ENCODE results near the gene CXCR5.
"Not testable (repeated sequence)": the region's sequence is repeated elsewhere in the genome, so short reads cannot be mapped to it uniquely, and the experiment has no call there.

CXCR5 gene, protein sequence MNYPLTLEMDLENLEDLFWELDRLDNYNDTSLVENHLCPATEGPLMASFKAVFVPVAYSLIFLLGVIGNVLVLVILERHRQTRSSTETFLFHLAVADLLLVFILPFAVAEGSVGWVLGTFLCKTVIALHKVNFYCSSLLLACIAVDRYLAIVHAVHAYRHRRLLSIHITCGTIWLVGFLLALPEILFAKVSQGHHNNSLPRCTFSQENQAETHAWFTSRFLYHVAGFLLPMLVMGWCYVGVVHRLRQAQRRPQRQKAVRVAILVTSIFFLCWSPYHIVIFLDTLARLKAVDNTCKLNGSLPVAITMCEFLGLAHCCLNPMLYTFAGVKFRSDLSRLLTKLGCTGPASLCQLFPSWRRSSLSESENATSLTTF

DNA sequence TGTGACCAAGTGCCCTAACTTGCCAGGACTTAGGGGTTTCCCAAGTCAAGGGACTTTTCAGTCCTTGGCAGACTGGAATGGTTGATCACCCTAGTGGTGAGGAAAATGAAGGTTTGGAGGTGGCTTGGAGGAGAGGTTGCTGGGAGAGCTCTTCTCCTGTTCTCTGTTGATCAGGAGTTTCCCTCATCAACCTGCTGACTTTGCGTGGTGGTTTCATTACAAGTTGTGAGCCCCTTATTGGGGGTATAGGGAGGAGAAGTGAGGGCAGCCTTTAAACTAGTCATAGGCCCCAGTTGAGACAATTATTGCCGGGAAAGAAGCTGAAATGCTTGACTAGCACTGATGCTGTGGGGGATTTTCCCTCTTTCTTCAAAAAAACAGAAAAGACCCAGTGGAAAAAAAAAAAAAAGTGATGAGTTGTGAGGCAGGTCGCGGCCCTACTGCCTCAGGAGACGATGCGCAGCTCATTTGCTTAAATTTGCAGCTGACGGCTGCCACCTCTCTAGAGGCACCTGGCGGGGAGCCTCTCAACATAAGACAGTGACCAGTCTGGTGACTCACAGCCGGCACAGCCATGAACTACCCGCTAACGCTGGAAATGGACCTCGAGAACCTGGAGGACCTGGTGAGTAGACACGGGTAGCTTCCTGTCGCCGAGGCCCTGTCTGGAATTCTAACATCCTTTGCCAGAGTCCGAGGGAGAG lies at the start of gene CXCR5:
Gene CXCR5, plus strand, starts transcription at position 525 of the 704 bp plus-strand sequence. Its CDS starts 50 bp downstream, at position 575.
- peak within 1 kb of the TSS; percentile 93 for H3K27ac Mint-ChIP-seq
- H3K9me3 Mint-ChIP-seq, result no peaks in the 10 kb centered on the region
- no peaks in the 10 kb centered on the region for H3K27me3 Mint-ChIP-seq
- H3K4me1 Mint-ChIP-seq (ENCODE audit: low read depth), result peaks cover 90% of the 10 kb centered on the region
- H3K36me3 Mint-ChIP-seq (ENCODE audit: low read depth), result peaks cover 3% of the 10 kb centered on the region
- H3K4me3 Mint-ChIP-seq, result peak within 1 kb of the TSS; percentile 77

- H3K4me1 Mint-ChIP-seq (ENCODE audit: low read depth), result peaks cover 30% of the 10 kb centered on the region
- peak overlapping the region; percentile 62 for H3K4me3 Mint-ChIP-seq
- H3K9me3 Mint-ChIP-seq, result no peaks in the 10 kb centered on the region
- no peaks in the 10 kb centered on the region for H3K27me3 Mint-ChIP-seq
- H3K36me3 Mint-ChIP-seq (ENCODE audit: low read depth), result no peaks in the 10 kb centered on the region
- H3K27ac Mint-ChIP-seq, result peak overlapping the region; percentile 53
These were observed 49.2 kb upstream of the CXCR5 start for GRCh38 chr11:118834427-118835028.

DNA sequence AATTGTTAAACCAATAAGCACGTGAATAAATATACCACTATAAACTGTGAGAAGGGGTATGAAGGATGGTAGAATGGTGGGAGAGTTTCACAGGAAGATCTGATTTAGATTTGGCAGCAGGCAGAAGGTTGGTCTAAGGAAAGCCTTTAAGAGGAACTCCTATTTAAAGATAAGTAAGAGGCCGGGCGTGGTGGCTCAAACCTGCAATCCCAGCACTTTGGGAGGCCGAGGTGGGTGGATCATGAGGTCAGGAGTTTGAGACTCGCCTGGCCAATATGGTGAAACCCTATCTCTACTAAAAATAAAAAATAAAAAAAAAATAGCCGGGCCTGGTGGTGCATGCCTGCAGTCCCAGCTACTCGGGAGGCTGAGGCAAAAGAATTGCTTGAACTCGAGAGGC lies 45.8 kb upstream of the CXCR5 start:
- H3K27me3 Mint-ChIP-seq, result no peaks in the 10 kb centered on the region
- no peaks in the 10 kb centered on the region for H3K9me3 Mint-ChIP-seq
- H3K27ac Mint-ChIP-seq, result peak overlapping the region; percentile 17
- H3K4me1 Mint-ChIP-seq (ENCODE audit: low read depth), result peaks cover 48% of the 10 kb centered on the region
- no peaks in the 10 kb centered on the region for H3K36me3 Mint-ChIP-seq (ENCODE audit: low read depth)
- H3K4me3 Mint-ChIP-seq, result no peak overlapping the region

DNA sequence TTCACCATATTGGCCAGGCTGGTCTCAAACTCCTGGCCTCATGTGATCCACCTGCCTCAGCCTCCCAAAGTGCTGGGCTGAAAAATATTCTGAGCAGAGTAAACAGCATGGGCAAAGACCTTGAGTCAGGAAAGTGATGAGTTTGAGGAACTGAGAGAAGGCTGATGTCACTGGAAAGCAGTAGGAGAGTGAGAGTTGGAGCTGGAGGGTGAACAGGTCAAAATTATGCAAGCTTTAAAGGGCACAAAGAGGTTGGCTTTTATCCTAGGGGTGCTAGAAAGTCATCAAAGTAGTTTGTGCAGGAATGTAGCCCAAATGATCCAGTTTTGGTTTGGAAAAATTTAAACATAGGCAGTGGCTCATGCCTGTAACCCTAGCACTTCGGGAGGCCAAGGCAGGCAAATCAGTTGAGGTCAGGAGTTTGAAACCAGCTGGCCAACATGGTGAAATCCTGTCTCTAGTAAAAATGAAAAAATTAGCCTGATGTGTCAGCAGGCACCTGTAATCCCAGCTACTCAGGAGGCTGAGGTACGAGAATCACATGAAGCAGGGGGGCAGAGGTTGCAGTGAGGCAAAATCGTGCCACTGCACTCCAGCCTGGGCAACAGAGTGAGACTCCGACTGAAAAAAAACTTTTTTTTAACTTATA lies 44.7 kb upstream of the CXCR5 start:
- Mint-ChIP-seq H3K36me3 (ENCODE audit: low read depth) (peaks cover 4% of the 10 kb centered on the region), H3K27ac (peak overlapping the region; percentile 77), H3K9me3 (peaks cover 4% of the 10 kb centered on the region), H3K4me1 (ENCODE audit: low read depth) (peaks cover 48% of the 10 kb centered on the region), H3K4me3 (peak overlapping the region; percentile 4), H3K27me3 (no peaks in the 10 kb centered on the region)

DNA sequence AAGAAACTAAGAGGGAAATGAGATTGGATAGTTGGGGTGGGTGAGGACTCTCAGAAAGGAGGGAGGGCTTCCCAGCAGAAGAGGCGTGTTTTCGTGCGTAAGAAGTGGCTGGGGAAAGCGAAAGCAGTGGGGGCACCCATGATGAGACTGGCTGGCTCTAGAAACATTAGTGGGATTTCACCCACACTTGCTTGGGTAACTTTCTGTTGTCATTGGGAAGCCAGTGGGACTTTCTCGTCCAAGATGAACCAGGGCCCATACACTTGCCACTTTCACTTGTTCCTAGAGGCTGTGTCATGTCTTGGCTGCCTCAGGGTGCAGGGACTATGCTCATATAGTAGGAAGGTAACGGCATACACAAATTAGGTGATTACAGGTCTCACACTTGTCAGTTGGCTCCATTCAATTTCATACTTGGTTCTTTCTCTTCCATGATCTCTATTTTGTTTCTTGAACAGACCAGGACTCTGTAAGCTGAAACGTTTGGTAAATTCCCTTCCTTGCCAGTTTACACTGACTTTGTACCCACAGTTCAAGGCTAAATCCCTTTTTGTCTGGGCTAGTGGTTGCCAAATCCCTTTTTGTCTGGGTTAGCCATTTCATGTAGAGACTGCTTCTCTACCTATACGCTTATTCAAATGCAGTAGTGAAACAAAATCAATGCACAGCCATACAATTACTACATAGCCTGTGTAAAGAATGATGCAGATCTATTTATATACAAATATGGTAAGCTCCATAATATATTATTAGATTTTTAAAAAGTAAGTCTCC lies 42.0 kb upstream of the CXCR5 start:
- H3K27me3 Mint-ChIP-seq, result no peaks in the 10 kb centered on the region
- H3K36me3 Mint-ChIP-seq (ENCODE audit: low read depth), result peaks cover 4% of the 10 kb centered on the region
- peak overlapping the region; percentile 61 for H3K4me3 Mint-ChIP-seq
- H3K27ac Mint-ChIP-seq, result peak overlapping the region; percentile 83
- H3K4me1 Mint-ChIP-seq (ENCODE audit: low read depth), result peaks cover 50% of the 10 kb centered on the region
- H3K9me3 Mint-ChIP-seq, result peaks cover 4% of the 10 kb centered on the region

DNA sequence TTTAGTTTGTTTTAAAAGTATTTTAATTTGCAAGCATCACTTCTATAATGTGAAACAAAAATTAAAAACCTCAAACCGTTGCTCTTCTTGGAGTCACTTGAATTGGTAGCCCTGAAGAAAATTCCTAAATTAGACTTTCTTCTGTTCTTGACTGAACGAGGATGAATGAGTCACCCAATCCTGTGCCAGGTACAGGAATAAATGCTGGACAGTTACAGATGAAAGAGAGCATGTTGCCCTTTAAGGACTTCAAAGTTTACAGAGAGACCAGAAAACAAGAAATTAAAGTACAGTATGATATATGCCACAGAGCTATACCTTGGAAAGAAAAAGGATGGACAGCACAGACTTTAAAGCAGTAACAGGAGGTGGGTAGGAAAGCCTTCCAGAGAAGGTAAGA lies 41.3 kb upstream of the CXCR5 start:
- H3K27me3 Mint-ChIP-seq, result no peaks in the 10 kb centered on the region
- H3K9me3 Mint-ChIP-seq, result peaks cover 4% of the 10 kb centered on the region
- peaks cover 4% of the 10 kb centered on the region for H3K36me3 Mint-ChIP-seq (ENCODE audit: low read depth)
- H3K4me3 Mint-ChIP-seq, result no peak overlapping the region
- peaks cover 50% of the 10 kb centered on the region for H3K4me1 Mint-ChIP-seq (ENCODE audit: low read depth)
- H3K27ac Mint-ChIP-seq, result no peak overlapping the region

GRCh38 chr11:118842843-118843242 lies 40.8 kb upstream of the CXCR5 start:
- not testable (repeated sequence) for H3K27ac Mint-ChIP-seq; H3K4me3 Mint-ChIP-seq; H3K9me3 Mint-ChIP-seq; H3K36me3 Mint-ChIP-seq (ENCODE audit: low read depth); H3K27me3 Mint-ChIP-seq
- H3K4me1 Mint-ChIP-seq (ENCODE audit: low read depth), result peaks cover 46% of the 10 kb centered on the region

DNA sequence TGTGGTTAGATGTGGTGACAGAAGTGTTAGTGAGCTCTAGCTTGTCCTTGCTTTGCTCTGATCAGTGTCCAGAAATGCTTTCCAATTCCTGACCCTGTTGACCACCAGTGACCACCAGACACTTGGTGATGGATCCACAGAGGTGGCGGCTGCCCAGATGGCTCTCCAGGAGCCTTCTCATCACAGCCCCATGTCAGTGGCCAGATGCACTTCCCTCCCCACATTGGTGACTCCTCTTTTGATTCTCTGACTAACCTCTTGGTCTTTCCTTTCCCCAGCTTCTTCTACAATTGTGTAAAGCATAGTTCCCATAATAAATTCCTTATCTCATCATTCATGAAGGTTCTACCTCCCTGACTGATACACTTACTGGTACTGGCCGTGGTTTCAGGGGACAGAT lies 40.1 kb upstream of the CXCR5 start:
- peaks cover 45% of the 10 kb centered on the region for H3K4me1 Mint-ChIP-seq (ENCODE audit: low read depth)
- H3K36me3 Mint-ChIP-seq (ENCODE audit: low read depth), result peaks cover 4% of the 10 kb centered on the region
- peaks cover 4% of the 10 kb centered on the region for H3K9me3 Mint-ChIP-seq
- H3K4me3 Mint-ChIP-seq, result no peak overlapping the region
- no peaks in the 10 kb centered on the region for H3K27me3 Mint-ChIP-seq
- H3K27ac Mint-ChIP-seq, result peak overlapping the region; percentile 65

DNA sequence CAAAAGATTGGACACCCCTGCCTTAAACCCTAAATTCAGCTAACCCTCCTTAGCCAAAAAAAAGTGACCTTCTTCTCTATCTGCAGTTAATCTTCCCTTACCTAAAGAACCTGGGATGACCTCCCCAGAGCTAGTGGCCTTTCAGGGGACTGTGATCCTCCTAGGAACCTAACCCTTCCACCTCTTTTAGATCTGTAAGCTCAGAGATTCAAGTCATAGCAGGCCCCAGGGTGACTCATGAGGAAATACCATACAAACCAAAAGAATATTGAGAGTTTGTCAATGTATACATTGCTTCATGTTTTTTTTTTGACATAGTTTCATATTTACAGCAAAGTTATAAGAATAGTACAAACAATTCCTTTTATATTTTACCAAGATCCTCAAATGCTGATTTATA lies 38.3 kb upstream of the CXCR5 start:
- Mint-ChIP-seq H3K36me3 (ENCODE audit: low read depth) (peaks cover 4% of the 10 kb centered on the region), H3K27ac (no peak overlapping the region), H3K27me3 (no peaks in the 10 kb centered on the region), H3K9me3 (peaks cover 4% of the 10 kb centered on the region), H3K4me3 (no peak overlapping the region), H3K4me1 (ENCODE audit: low read depth) (peaks cover 37% of the 10 kb centered on the region)

- Mint-ChIP-seq H3K27me3 (no peaks in the 10 kb centered on the region), H3K36me3 (ENCODE audit: low read depth) (peaks cover 4% of the 10 kb centered on the region), H3K4me3 (no peak overlapping the region), H3K9me3 (peaks cover 4% of the 10 kb centered on the region), H3K4me1 (ENCODE audit: low read depth) (peaks cover 30% of the 10 kb centered on the region), H3K27ac (no peak overlapping the region)
These were observed 37.3 kb upstream of the CXCR5 start for GRCh38 chr11:118846181-118846935.

DNA sequence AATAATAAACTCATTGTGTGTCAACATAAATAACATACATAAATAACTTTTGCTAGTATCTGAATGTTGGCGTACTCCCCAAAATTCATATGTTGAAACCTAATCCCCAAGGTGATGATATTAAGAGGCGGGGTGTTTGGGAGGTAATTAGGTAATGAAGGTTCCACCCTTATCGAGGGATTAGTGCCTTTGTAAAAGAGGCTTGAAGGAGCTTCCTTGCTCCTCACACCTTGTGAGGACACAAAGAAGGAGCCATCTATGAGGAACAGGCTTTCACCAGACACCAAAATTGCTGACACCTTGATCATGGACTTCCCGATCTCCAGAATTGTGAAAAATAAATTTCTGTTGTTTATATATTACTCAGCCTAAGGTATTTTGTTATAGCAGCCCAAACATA lies 33.9 kb upstream of the CXCR5 start:
- Mint-ChIP-seq H3K9me3 (no peaks in the 10 kb centered on the region), H3K27me3 (no peaks in the 10 kb centered on the region), H3K36me3 (ENCODE audit: low read depth) (no peaks in the 10 kb centered on the region), H3K4me3 (no peak overlapping the region), H3K4me1 (ENCODE audit: low read depth) (peaks cover 23% of the 10 kb centered on the region), H3K27ac (no peak overlapping the region)

- no peaks in the 10 kb centered on the region for H3K9me3 Mint-ChIP-seq
- no peak overlapping the region for H3K4me3 Mint-ChIP-seq
- no peaks in the 10 kb centered on the region for H3K36me3 Mint-ChIP-seq (ENCODE audit: low read depth)
- no peaks in the 10 kb centered on the region for H3K27me3 Mint-ChIP-seq
- H3K4me1 Mint-ChIP-seq (ENCODE audit: low read depth), result peaks cover 23% of the 10 kb centered on the region
- H3K27ac Mint-ChIP-seq, result peak overlapping the region; percentile 10
These were observed 31.7 kb upstream of the CXCR5 start for GRCh38 chr11:118851970-118852369.

GRCh38 chr11:118853678-118854077 lies 30.0 kb upstream of the CXCR5 start:
- H3K4me3 Mint-ChIP-seq, result no peak overlapping the region
- H3K4me1 Mint-ChIP-seq (ENCODE audit: low read depth), result peaks cover 28% of the 10 kb centered on the region
- H3K36me3 Mint-ChIP-seq (ENCODE audit: low read depth), result no peaks in the 10 kb centered on the region
- no peaks in the 10 kb centered on the region for H3K27me3 Mint-ChIP-seq
- H3K9me3 Mint-ChIP-seq, result no peaks in the 10 kb centered on the region
- H3K27ac Mint-ChIP-seq, result no peak overlapping the region

GRCh38 chr11:118856314-118856713 lies 27.4 kb upstream of the CXCR5 start:
- Mint-ChIP-seq H3K9me3 (no peaks in the 10 kb centered on the region), H3K36me3 (ENCODE audit: low read depth) (no peaks in the 10 kb centered on the region), H3K27me3 (no peaks in the 10 kb centered on the region), H3K27ac (no peak overlapping the region), H3K4me3 (no peak overlapping the region), H3K4me1 (ENCODE audit: low read depth) (peaks cover 41% of the 10 kb centered on the region)
